KG1 (cell line): ENCODE results near the gene MOB3A.

Experiments used
- DNase-seq: peaks from one replicate; lab custom pipeline; 2025; lab: John Stamatoyannopoulos, UW

Gene MOB3A

DNA sequence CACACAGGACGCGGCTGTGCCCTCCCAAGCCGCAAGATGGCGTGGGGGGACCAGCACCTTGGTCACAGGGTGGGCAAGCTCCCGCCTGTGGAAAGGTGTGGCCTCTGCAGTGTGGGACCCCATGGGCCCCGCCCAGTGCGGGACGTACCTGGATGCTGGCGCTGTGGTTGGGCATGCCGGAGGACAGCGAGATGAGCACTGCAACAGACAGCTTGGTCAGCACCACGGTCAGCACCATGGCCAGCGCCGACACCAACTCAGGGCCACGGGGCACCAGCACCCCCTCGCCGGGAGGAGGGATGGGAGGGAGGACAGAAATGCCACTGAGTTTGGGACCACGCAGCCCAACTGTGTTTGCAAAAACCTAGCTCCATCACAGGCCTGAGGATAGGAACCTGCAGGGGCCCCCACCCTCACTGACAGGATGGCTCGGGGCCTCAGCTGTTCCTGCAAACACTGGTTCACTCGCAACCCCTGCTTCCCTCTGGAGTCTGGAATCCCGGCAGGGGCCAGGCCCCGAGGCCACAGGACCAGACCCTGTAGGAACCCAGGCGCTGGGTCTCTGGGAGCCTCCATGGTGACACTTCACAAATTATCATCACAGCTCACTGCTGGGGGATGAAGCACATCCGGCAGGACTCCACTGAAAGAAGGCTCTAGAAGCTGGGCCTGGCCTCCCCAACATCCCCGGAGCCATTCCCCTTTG lies 27.7 kb upstream of the MOB3A start:
- no peak for DNase-seq

DNA sequence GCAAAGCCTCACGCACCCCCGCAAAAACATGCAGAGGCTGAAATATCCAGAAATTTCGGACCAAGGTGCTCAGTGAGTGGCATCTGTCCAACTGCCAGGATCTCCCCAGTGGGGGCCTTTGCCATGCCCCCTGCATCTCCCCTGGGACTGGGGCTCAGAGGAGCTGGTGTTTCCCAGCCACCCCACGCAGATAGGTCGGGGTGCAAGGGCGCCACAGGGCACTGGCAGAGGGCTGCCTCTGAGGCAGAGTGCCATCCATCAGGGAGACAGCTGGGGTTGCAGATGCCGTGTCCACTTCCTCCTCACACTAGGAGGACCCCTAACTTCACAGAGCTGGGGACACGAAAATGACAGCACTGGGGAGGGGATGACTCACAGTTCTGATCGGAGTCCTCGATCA lies 26.9 kb upstream of the MOB3A start:
- DNase-seq = no peak

DNA sequence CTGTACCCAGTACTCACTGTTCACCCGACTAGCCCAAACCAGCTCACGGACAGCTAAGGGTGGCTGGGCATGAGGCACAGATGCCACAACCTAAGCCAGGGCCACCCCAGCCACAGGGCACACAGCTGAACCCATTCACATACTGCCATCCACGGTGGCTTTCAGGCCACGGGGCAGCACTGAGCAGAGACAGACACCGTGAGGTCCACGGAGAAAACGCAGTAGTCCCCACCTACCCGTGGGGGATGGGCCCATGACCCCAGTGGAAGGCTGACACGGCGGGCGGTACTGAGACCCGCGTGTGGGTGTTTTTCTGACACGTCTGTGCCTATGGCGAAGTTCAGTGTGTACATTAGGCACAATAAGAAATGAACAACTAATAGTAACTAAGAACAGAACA lies 26.1 kb upstream of the MOB3A start:
- DNase-seq = no peak

DNA sequence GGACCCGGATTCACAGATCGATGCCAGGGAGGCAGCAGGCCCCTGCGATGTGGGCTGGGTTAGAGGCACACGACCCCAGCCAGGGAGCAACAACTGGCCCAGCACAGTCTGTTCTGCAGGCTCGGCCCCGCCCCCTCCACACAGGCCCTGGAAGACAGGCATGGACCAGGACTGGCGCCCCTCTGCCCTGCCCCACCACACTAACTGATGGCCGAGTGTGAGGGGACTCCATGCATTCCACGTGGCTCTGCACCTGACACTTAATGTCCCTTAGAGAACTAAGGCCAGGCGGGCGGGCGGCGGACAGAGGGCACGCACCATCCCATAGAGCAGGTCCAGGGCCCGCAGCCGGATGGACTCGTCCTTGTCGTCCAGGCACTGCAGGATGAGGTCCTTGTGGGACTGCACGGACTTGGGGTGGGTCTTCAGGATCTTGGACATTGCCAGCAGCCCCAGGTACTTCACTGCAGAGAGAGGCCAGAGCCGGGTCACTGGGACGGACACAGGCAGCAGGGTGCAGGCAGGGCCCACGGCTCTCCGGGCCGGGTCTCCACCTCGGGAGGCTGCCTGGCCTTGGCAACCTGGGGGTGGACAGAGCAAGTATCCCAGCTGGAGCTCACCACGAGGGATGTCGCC lies 25.4 kb upstream of the MOB3A start:
- DNase-seq = no peak

DNA sequence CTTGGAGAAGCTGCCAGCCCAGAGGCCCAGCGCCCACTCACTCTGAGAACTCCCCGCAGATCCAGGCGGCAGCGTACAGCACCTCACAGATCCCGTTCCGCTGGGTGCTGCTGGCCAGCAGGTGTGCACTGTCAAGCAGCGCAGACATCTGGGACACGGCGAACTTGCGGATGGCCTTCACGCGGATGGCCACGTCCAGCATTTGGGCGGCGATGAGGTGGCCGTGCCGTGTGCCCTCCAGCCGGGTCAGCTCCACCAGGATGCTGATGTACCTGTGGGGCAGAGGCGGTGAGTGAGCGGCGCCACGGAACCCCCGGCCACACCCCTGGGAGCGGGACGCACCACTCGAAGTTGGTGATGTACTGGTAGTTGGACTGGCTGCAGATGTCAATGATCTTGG lies 24.7 kb upstream of the MOB3A start:
- no peak for DNase-seq

DNA sequence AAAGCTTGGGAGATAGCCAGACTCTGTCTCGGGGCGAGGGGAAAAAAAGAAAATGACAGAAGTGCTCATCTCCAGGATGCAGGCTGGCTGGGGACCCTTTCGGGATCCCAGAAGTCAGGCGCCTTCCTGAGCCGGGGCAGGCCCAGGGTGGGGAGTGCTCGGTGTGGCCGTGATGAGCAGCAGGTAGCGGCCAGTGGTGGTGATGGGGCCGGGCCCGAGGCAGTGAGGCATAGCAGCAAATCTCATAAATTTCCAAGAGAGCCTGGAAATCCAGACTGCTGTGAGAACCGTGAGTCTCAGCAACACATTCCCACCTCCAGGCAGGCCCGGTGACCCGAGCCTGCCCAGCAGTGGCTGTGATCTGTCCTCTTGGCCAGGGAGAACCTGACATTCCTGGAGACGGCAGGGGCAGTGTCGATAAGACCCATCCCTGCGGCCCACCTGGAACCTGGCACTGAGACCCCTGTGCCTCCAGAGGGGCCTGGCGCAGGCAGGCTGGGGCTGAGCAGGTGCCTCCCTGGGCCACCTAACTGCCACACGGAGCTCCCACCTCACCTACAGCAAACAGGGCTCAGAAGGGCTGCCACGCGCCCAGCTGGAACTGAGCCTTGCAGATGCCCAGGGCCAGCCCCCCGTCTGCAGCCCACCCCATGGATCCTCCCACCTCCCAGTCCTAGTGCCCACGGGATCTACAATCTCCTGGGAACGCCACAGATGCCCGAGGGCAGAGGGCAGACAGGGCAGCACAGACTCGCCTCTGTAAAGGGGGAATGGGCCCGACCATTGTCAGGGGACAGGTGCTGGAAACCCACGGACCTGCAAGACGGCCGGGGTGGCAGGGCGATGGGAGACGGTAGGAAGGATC lies 24.0 kb upstream of the MOB3A start:
- no peak for DNase-seq

DNA sequence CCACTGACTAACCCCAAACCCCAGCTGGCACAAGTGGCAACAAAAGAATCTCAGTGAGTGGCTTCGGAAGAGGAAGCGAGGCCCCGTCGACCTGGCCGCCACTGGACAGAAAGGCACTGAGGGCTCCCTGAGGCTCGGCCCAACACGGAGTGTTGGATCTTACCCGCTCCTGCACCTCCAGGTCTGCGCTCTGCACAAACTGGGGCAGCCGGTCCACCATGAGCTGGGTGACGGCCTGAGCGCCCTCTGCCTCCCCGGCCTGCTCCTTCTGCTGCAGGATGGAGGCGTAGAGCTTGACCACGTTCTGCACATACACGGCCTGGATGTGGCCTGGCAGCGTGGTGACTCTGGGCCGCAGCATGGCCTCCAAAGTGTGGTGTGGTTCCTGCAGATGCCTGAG lies 22.3 kb upstream of the MOB3A start:
- no peak for DNase-seq

DNA sequence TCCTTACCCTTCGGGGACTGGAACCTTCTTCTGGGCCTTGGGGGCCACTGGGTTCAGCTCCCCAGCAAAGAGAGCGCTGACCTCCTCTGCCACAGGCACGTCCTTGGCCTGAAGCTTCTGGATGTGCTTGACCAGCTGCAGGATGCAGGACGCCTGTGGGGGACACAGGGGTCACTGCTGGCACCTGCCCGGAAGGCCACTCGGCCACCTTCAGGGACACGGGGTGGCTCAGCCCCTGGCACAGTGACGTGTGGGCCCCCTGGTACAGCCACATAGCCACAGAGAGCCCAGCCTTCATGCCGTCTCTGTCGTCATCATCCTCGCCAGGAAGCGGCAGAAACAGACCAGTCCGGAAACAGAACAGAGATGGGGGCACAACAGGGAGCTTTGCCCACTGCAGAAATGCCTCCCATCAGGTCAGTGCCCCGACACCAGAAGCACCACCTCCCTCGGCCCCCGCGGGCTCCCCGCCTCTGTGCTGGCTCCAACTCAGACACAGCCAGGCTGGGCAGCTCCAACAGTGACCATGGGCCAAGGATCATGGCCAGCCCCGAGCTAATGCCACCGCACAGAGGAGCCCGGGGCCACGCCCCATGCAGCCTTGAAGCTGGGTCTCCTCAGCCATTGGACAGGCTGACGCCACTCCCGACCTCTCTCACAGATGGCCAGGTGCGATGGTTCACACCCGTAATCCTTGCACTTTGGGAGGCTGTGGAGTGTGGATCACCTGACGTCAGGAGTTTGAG lies 21.3 kb upstream of the MOB3A start:
- DNase-seq = no peak

DNA sequence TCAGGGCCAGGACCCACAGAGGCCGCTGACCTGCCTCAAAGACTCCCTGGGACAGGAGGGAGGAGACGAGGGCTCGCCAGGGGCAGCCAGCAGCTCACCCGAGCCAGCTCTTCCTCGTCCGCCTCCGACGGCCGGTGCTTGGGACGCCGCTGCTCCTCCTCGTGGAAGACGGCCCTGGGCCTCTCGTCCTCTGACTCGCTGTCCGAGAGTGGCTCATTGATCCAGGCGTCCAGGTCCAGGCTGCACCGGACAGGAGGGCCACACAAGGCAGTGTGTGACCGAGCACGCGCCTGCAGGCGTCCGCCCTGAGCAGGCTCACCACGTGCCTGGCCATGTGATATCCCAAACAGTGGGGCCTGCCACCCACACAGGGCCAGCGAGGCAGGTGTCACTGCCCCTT lies 20.4 kb upstream of the MOB3A start:
- no peak for DNase-seq

DNA sequence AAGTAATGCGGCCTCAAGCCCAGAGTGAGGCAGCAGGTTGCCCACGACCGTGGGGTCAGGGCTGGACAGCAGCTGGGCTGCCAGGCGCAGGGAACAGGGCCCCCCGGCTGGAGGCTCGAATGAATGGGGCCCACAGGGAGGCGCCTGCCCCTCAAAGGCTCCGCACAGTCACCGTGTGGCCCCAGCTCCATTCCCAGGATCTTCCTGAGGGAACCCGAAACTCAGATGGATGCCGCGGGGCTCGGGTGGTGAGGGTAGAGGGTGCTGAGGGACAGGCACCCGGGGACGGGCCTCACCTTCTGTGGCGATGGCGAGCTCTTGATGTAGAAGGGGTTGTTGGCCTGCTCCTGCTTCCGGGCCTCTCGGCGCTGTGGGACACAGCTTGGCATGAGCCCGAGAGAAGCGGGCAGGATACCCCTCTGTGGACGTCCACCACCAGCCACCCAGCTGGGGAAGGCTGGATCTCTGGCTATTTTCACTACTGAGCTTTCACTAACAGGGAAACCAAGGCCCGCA lies 19.8 kb upstream of the MOB3A start:
- DNase-seq = no peak

DNA sequence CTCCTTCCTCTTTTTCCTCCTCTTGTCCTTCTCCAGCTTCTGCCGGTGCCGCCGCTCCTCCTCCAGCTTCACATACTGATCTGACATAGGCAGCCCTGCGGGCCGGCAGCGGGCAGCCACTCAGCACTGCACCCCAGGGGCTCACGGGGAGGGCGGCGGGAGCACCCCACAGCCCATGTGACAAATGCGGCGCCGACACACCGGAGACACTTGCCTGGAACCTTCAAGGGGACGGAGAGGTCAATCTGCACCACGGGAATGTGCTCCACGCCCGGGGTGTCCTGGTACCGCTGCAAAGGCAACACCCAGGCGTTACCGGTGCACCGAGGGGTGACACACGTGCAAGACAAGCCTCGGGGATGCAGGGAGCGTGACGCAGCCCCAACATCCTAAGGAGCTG lies 19.2 kb upstream of the MOB3A start:
- DNase-seq = no peak

DNA sequence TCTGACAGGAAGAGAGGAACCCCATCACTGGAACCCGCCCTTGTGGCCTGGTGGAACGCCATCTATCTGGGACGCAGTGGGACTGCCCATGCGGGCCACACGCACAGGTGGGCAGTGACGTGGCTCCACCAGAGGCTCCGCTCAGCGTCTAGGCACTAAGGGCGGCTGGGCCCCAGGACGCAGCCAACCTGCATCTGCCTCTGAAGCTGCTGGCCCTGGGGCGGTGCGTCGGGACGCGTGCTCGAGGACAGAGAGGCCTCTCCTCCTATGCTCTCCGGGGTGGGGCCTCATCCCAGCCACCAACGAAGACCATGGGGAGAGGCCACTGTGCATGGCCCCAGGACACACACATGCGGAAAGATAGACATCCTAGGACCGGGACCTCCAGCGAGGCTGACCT lies 18.7 kb upstream of the MOB3A start:
- DNase-seq = no peak

DNA sequence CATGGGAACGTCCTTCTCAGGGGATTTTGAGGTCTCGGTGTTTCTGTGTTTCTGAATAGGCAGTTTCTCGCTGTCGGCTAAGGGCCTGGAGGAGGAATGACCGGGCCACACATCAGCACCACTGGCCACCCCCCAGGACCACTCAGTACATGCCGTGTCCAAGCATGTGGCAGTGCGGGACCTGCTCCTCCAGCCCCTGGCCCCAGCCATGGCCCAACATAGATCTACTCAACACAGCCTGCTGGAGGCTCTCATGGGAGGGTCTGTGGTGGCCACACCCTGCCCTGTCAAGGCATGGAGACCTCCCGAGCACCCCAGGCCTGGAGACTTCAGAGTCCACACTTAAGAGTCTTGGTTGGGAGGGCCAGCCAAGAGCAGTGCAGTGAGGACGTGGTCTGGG lies 18.1 kb upstream of the MOB3A start:
- no peak for DNase-seq

DNA sequence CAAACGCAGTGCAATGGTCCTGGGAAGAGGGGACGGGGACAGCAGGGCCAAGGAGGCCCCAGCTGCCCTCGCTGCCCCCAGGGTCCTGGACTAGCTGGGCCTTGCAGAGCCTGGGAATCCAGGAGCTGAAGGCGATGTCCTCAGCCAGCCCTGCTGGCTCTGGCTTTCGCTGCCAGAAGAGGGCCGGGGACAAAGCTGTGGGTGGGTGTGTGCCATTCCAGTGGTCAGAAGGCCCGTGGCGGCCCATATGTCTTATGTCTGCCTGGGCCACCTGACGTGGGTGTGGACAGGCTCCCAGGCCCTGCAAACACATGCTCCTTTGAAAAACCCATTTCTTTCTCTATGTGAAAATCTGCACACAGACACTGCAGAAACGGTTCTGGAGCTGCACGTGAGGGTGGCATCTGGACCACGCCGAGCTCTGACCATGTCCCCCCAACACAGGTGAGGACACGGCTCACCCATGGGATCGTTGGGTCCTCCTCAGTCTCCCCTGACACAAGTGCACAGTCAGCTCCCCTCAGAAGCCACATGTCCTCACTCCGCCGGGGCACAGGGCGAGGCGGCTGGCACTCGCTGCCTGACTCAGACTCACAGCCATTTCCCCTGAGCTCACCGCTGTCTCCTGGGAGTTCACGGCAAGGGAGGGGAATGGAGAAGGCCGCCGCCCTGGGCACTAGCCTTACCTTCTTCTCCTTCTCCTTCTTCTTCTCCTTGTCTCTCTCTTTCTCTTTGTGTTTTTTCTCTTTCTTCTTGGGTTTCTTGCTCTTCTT lies 17.5 kb upstream of the MOB3A start:
- DNase-seq = no peak

DNA sequence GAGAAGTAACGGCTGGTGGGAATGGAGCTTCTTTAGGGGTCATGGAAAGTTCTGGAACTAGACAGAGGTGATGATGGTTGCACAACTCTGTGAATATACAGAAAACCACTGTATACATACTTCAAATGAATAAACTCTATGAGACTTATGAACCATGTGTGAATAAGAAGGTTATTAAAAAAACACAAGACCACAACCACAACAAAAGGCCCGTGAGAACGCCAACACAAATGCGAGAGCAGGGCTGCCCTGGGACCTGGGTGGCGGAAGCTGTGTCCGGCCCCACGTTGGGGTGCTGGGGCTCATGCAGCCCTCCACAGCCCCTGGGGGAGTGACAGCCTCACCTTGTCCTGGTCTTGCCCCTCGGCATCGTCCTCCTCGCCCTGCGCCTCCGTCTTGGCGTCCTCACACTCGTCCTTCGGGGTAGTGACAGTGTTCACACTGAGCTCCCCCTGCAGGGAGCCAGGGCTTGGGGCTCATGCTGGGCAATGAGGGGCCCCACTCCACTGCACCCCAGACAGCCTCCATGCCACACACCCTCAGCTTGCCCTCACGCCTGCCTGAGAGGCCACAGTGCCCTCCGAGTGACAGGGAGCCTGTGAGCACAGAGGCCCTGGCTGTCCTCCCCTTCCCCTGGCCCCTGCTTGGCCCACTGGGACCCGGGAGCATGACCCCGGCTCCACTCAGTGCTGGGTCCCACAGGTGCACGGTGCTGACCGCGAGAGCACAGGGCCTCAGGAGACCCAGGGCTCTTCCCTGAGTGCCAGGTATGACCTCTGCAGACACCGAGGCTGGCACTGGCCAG lies 16.6 kb upstream of the MOB3A start:
- no peak for DNase-seq

DNA sequence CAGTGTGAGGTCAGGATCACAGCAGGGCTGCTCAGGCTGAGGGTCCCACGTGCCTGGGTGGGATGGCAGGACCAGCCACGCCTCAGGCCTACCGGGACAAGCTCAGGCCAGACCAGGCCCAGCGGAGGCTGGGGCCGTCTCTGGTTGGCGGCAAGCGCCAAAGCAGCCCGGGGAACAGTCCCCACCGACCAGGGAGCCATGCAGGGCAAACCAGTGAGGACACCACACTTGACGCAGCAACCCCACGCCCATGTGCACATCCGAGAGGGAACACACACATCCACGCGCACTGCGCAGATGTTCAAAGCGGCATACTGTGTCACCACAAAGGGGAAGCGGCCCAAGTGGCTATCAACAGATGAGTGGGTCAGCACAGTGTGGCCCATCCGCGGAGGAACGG lies 15.8 kb upstream of the MOB3A start:
- DNase-seq = no peak

DNA sequence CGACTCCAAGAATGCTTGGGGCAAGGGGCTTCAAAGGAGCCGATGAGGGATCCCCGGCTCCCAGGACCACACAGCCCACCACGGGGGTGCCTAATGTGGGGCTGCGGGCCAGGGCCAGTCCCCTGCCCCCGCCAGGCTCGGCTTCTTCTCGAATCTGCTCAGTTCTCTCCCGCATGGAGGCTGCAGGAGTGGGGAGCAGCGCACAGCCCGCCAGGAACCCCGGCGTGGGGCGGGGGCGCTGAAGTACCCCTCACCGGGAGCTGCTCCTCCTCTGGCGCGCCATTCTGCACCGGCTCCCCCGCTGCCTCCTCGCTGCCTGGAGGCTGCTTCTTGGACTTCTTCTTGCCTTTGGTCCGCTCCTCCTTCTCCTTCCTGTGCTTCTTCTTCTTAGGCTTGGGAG lies 15.3 kb upstream of the MOB3A start:
- no peak for DNase-seq

DNA sequence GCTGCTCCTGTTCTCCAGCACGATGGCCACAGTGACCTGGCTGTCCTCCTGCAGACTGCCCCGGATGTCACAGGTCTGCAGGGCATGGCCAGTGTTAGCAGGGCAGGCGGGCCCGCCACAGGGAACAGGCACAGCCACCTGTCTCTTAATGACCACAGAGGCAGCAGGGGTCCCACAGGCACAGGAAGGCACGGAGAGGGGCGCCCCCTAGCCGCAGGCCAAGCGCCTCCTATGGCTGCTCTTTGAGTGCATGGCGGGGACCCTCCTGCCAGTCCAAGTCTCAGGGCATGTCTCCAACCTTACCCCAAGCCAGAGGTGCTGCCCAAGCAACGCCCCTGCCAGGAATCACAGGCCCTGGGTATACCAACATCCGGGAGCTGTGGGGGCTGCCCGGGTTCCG lies 14.7 kb upstream of the MOB3A start:
- no peak for DNase-seq

DNA sequence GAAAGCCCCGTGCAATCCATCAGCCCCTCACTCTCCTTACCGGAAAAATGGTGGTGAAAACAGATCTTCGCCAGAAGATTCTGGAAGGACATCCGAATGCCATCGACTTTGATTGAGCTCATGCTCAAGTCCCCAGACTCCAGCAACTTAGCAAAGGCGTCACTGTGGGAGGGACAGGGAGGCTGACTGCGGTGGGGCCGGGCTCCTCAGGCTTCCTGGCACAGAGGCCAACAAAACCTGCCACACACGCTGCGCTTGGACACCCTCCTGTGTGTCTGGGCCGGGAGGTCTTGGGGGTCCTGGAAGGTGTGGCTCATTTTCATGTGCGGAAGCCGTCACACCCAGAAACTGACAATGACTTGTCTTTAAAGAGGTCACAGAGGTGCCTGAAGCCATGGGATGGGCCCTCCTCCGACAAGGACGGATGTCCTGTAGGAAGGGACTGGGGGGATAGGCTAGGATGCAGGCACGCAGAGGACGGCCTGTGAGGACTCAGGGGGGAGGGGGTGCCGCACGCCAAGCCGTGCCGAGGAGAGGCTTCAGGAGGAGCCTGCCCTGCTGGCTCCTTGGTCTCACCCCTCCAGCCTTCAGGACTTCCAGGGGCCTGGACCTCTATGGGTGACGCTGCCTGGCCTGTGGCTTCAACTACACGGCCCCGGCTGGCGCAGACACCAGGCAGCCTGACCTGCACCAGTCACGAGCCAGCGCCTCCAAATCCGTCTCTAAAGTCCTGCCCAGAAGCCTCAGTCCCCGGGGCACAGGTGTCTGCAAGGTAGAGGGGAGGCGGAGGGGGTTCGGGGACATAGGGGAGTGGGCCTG lies 13.1 kb upstream of the MOB3A start:
- DNase-seq = no peak
